SH-SY5Y (cell line): ENCODE measurements around the gene RS1.

ENCODE experiments used
- GATA2 ChIP-seq: IDR thresholded peaks from 2 replicates; pipeline ENCODE4 v1.6.1; 2011; ENCODE audit warnings: mild to moderate bottlenecking, low read depth, low read length
- GATA3 ChIP-seq: IDR thresholded peaks from 2 replicates; pipeline ENCODE4 v1.6.1; 2011; ENCODE audit warnings: low read depth, mild to moderate bottlenecking, low read length, moderate library complexity

GRCh38 chrX:18664947-18665346 lies 7.0 kb downstream of the RS1 start:
- no peak for TF ChIP-seq GATA2
- no peak for TF ChIP-seq GATA3
